ENCODE data around the gene OXLD1.

GRCh38 chr17:81648707-81649085, 17.7 kb downstream of the OXLD1 start:
- TF ChIP-seq CTCF (conservative IDR thresholded peaks at IDR 0.05) (no peak), EZH2 (IDR thresholded peaks at IDR 0.05; ENCODE audit: low read depth) (no peak)

All from PC-9 (cell line).